ENCODE data around the gene IL1RL2.

IL1RL2 gene

GRCh38 chr2:102240640-102241370 is 54.0 kb downstream of the IL1RL2 start:
- DNase-seq (ENCODE audit: low spot score), result peak; percentile 89
- peak; percentile 96 for TF ChIP-seq CTCF (IDR thresholded peaks at IDR 0.05; ENCODE audit: extremely low read depth, missing control alignments)

- no peak for TF ChIP-seq CTCF (IDR thresholded peaks at IDR 0.05; ENCODE audit: extremely low read depth, missing control alignments)
- DNase-seq (ENCODE audit: low spot score), result no peak
These were observed 54.9 kb downstream of the IL1RL2 start for GRCh38 chr2:102241616-102242305.

GRCh38 chr2:102245266-102246151 is 58.7 kb downstream of the IL1RL2 start:
- no peak for TF ChIP-seq CTCF (IDR thresholded peaks at IDR 0.05; ENCODE audit: extremely low read depth, missing control alignments)
- no peak for DNase-seq (ENCODE audit: low spot score)

GRCh38 chr2:102250278-102250821 is 63.5 kb downstream of the IL1RL2 start:
- DNase-seq (ENCODE audit: low spot score), result no peak

GRCh38 chr2:102251042-102251848 is 64.4 kb downstream of the IL1RL2 start:
- DNase-seq (ENCODE audit: low spot score), result peak; percentile 79
- peak; percentile 63 for TF ChIP-seq CTCF (IDR thresholded peaks at IDR 0.05; ENCODE audit: extremely low read depth, missing control alignments)

More at GRCh38 chr2:102250278-102250821, 63.5 kb downstream of the IL1RL2 start:
- TF ChIP-seq CTCF (IDR thresholded peaks at IDR 0.05; ENCODE audit: extremely low read depth, missing control alignments), result no peak

- TF ChIP-seq CTCF (IDR thresholded peaks at IDR 0.05; ENCODE audit: extremely low read depth, missing control alignments), result no peak
These were observed 65.0 kb downstream of the IL1RL2 start for GRCh38 chr2:102251849-102252203.

More at GRCh38 chr2:102251849-102252203, 65.0 kb downstream of the IL1RL2 start:
- DNase-seq (ENCODE audit: low spot score), result no peak
